ENCODE results near the gene SLC15A3. TPM values are rescaled to one million over a fixed set of nuclear protein-coding genes. Genes with fewer than 3 reads are reported as not detected.

SLC15A3 gene
- 0.78 and 3.2 TPM in 2 replicates for total RNA-seq

GRCh38 chr11:60951904-60952741, at the start of gene SLC15A3:
Gene SLC15A3, minus strand, starts transcription at chr11:60952176. Its CDS starts 625 bp downstream, at chr11:60951551.

GRCh38 chr11:60971520-60971919, 19.5 kb upstream of the SLC15A3 start, which contains the start of gene CD6:
Gene CD6, plus strand, starts transcription at chr11:60971680. Its CDS starts 186 bp downstream, at chr11:60971866.

GRCh38 chr11:60924110-60924905, 27.7 kb downstream of the SLC15A3 start, which contains the start of gene TMEM132A:
Gene TMEM132A, plus strand, starts transcription at chr11:60924460. Its CDS starts 174 bp downstream, at chr11:60924634.

GRCh38 chr11:60913793-60914632, 38.0 kb downstream of the SLC15A3 start, which contains the start of gene TMEM109:
Gene TMEM109, plus strand, starts transcription at chr11:60914158. Its CDS starts 5,536 bp downstream, at chr11:60919694.

GRCh38 chr11:60906132-60906972, 45.6 kb downstream of the SLC15A3 start, which contains the start of gene PRPF19:
Gene PRPF19, minus strand, starts transcription at chr11:60906585. Its CDS starts 203 bp downstream, at chr11:60906382.

Other genes starting within 250 kb of the SLC15A3 start
- gene MS4A18, start 227.5 kb downstream of the SLC15A3 start, total RNA-seq: not detected in 2 replicates
- gene MS4A15, start 195.3 kb downstream of the SLC15A3 start, total RNA-seq: not detected in 2 replicates
- gene MS4A10, start 166.8 kb downstream of the SLC15A3 start, total RNA-seq: not detected in 2 replicates
- 22.6 and 40.3 TPM in 2 replicates for gene CCDC86, start 110.1 kb downstream of the SLC15A3 start, total RNA-seq
- not detected in 2 replicates for gene PTGDR2, start 96.2 kb downstream of the SLC15A3 start, total RNA-seq
- gene ZP1, start 84.6 kb downstream of the SLC15A3 start, total RNA-seq: not detected in 2 replicates
- 64.2 and 96.0 TPM in 2 replicates for gene PRPF19, start 45.6 kb downstream of the SLC15A3 start, total RNA-seq
- gene TMEM109, start 38.0 kb downstream of the SLC15A3 start, total RNA-seq: 26.1 and 31.8 TPM in 2 replicates
- gene TMEM132A, start 27.7 kb downstream of the SLC15A3 start, total RNA-seq: 97.8 and 142 TPM in 2 replicates
- 0.86 TPM in 1 of 2 replicates, not detected in the other for gene CD6, start 19.5 kb upstream of the SLC15A3 start, total RNA-seq
- not detected in 2 replicates for gene CD5, start 150.3 kb upstream of the SLC15A3 start, total RNA-seq
- 11.5 and 14.9 TPM in 2 replicates for gene VPS37C, start 209.2 kb upstream of the SLC15A3 start, total RNA-seq